Gastroesophageal sphincter (tissue), 4 donors: ENCODE results near the gene TMEM164. TPM values are rescaled to one million over a fixed set of nuclear protein-coding genes. Genes with fewer than 3 reads are reported as not detected.

Source experiments
- ATAC-seq: fragments of 150-250 bp; one replicate; pipeline ENCODE4 v1.9.1; 2016; ENCODE audit warnings: mild to moderate bottlenecking, moderate library complexity
- H3K27ac ChIP-seq, 4 donors: fragments of 200-600 bp; sonication (generic) in 3 of 4; 1 replicate in 3 of 4; 2 replicates in 1 of 4; pipeline ENCODE4 v1.5.1; 2016 to 2019
- H3K27me3 ChIP-seq: fragments of 200-600 bp; sonication (generic); one replicate; pipeline ENCODE4 v1.5.1; 2019
- H3K36me3 ChIP-seq, 2 donors: fragments of 200-600 bp; sonication (generic); one replicate each; pipeline ENCODE4 v1.5.1; 2019; ENCODE audit warnings: control low read depth in 1 of 2
- H3K4me1 ChIP-seq, 3 donors: fragments of 200-600 bp; sonication (generic); 1 replicate in 2 of 3; 2 replicates in 1 of 3; pipeline ENCODE4 v1.5.1; 2016 to 2019; ENCODE audit warnings: control low read depth in 2 of 3
- H3K4me3 ChIP-seq, 2 donors: fragments of 200-600 bp; sonication (generic); one replicate each; pipeline ENCODE4 v1.5.1; 2019; ENCODE audit warnings: mild to moderate bottlenecking in 1 of 2, moderate library complexity in 1 of 2
- H3K9me3 ChIP-seq, 3 donors: fragments of 200-600 bp; sonication (generic); one replicate each; pipeline ENCODE4 v1.5.1; 2017 to 2019; ENCODE audit warnings: control low read depth in 2 of 3
- CTCF ChIP-seq, 4 experiments: fragments of 200-600 bp in 2 of 4; fragments of 450-650 bp in 2 of 4; sonication (generic) in 1 of 4; IDR thresholded peaks; one replicate each; pipeline ENCODE4 v1.5.1; 2017 to 2019; ENCODE audit warnings: antibody characterized with exemption in 4 of 4, mild to moderate bottlenecking in 2 of 4, moderate library complexity in 2 of 4
- EP300 ChIP-seq: sonication (generic); formaldehyde crosslinking; IDR thresholded peaks from one replicate; pipeline ENCODE4 v1.6.1; 2017; ENCODE audit warnings: antibody characterized with exemption, mild to moderate bottlenecking
- POLR2A ChIP-seq, 2 donors: fragments of 450-650 bp; IDR thresholded peaks; one replicate each; pipeline ENCODE4 v1.6.1; 2017; ENCODE audit warnings: antibody characterized with exemption in 2 of 2, mild to moderate bottlenecking in 2 of 2, moderate library complexity in 1 of 2
- POLR2AphosphoS5 ChIP-seq: sonication (generic); formaldehyde crosslinking; IDR thresholded peaks from one replicate; pipeline ENCODE4 v1.6.1; 2017; ENCODE audit warnings: antibody characterized with exemption
- WGBS, 2 donors: methylation state at CpG; one replicate each; pipeline ENCODE4 v1.1.5; 2018; ENCODE audit warnings: low coverage in 1 of 2; 5-methylcytosine and 5-hydroxymethylcytosine counted together
- total RNA-seq, 4 donors: library from RNA; depleted of rRNA; stranded (reverse); fragments of >200 nt; gene quantifications; one replicate each; pipeline ENCODE4 v1.1.0, GENCODE V29; 2016

Gene TMEM164
- total RNA-seq, 4 donors from 2014 or later: 7.8 to 12.9 (median 11.7) TPM

DNA sequence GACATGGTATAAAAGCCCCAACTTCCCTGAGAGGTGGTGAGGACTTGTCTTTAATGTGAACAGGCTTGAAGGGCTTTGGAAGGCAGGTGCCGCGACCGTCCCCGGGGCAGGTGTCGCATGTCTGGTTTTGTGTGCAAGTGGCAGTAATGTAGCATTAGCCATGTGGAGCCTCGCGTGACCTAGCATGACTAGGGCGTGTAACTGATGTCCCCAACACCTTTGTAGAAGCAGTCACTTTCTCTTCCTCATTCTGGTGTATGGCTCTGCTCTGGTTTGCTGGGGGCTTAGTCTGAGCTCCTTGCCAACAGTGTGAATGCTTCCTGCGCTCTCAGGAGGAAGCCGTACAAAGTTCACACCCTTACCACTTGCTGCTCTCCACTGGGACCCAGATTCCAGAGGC lies 169.3 kb downstream of the TMEM164 start:
- no peak overlapping the region for H3K27ac ChIP-seq
- H3K4me1 ChIP-seq: no peaks in the 10 kb centered on the region
- peaks cover 0 to 9% of the 10 kb centered on the region in 2 donors for H3K36me3 ChIP-seq
- no peaks in the 10 kb centered on the region for H3K9me3 ChIP-seq
- 76% methylated on average over 2 of the region's 10 CpGs; no CpG with 5 or more reads in 1 of the 2 donors for WGBS, 2 donors
- H3K4me3 ChIP-seq: no peak overlapping the region
- ATAC-seq: no peak
- H3K27me3 ChIP-seq: no peaks in the 10 kb centered on the region
- TF ChIP-seq EP300 (no peak), CTCF (IDR thresholded peaks at IDR 0.05) (no peak), POLR2A (IDR thresholded peaks at IDR 0.05) (no peak), POLR2AphosphoS5 (no peak)

DNA sequence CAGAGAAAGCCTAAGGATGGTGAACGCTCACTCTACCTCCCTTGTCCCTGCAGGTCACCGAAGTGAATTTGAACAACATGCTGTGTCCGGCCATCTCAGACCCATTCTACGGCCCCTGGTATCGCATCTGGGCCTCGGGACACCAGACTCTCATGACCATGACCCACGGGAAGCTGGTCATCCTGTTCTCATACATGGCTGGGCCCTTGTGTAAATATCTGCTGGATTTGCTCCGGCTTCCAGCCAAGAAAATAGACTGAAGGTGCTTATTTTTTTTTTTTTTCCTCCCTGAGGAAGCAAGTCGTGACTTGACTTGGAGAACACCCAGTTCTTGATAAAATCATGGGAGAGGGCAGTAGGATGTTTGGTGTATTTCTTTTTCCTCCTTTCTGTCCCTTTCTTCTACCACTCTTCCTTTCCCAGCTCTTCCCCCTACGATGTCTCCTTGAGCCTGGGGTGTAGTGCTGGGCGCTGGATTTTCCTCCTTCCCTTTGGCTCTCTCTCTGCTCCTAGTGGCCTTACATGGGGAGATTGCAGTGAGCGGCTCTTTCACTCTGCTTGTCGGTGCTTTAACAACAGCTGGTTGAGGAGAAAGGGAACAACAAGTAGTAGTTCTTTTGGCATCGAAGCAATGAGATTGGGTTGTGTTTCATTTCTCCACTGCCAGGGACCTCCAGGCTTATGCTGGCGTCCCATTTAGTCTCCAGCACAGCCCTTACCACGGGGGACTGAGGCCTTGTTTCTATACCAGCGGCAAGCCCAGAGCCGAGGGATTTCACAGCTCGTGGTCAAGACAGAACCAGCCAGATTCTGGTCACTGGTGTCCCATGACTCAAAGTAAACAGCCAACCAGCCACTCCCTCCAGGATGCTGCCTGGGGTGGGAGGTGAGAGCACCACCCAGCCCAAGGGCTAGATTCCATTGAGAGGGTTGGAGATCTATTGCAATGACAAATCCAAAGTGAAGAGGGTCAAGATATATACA lies 170.6 kb downstream of the TMEM164 start:
- H3K27me3 ChIP-seq: no peaks in the 10 kb centered on the region
- no peak for ATAC-seq
- 74 to 78% methylated on average over 4 to 7 of the region's 19 CpGs for WGBS, 2 donors
- H3K9me3 ChIP-seq: no peaks in the 10 kb centered on the region
- peaks cover 0 to 9% of the 10 kb centered on the region in 2 donors for H3K36me3 ChIP-seq
- H3K4me1 ChIP-seq: no peaks in the 10 kb centered on the region
- no peak overlapping the region for H3K27ac ChIP-seq
- no peak overlapping the region for H3K4me3 ChIP-seq
- TF ChIP-seq CTCF (IDR thresholded peaks at IDR 0.05) (no peak), POLR2A (IDR thresholded peaks at IDR 0.05) (no peak), POLR2AphosphoS5 (no peak), EP300 (no peak)

DNA sequence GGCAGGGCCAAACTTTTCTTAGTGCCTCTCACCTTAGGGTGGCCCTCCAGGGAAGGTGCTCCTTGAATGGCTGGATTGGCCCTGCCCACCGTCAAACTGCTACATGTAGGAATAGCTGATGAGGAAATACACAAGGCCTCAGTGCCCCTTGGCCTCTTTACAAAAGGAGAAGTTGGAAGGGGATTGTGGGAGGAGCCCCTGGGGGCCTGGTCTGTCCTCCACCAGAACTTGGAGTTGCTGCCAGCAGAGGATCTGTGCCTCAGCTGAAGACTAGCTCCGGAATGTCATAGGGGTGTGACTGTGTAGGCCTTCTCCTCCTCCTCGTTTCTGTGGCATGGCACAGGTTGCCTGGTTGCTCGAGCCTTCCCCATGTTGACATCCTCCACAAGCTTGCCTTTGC lies 172.2 kb downstream of the TMEM164 start:
- no peak for ATAC-seq
- no peaks in the 10 kb centered on the region for H3K27me3 ChIP-seq

DNA sequence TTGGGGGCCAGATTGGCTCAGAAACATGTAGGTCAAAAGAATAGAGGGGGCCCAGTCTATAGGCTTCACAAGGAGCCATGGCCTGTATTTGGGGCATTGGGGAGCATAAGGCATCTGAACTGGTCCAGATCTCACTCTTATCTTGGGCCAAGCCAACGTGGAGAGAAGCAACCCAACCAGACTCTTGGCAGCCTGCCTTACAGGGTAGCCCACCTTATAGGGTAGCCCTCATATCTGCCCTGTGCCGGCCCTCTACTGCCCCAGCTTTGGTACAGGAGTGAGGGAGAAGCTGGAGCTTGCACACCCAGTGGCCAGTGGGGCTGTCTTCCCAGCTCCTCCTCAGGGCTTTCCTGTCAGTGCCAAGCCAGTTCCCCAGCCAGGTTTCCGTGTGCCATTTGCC lies 172.8 kb downstream of the TMEM164 start:
- H3K9me3 ChIP-seq: no peaks in the 10 kb centered on the region
- no peak for TF ChIP-seq CTCF (IDR thresholded peaks at IDR 0.05)
- no peak for TF ChIP-seq POLR2A (IDR thresholded peaks at IDR 0.05)
- TF ChIP-seq EP300: no peak
- TF ChIP-seq POLR2AphosphoS5: no peak
- H3K4me3 ChIP-seq: no peak overlapping the region
- no peak overlapping the region for H3K27ac ChIP-seq
- H3K36me3 ChIP-seq: peaks cover 0 to 9% of the 10 kb centered on the region in 2 donors
- H3K4me1 ChIP-seq: no peaks in the 10 kb centered on the region
- no peaks in the 10 kb centered on the region for H3K27me3 ChIP-seq
- no peak for ATAC-seq
- 50% methylated on average over 2 of the region's 3 CpGs; no CpG with 5 or more reads in 1 of the 2 donors for WGBS, 2 donors

More for the DNA sequence above, 172.2 kb downstream of the TMEM164 start:
- H3K36me3 ChIP-seq: peaks cover 0 to 9% of the 10 kb centered on the region in 2 donors
- no peak overlapping the region for H3K27ac ChIP-seq
- H3K4me1 ChIP-seq: no peaks in the 10 kb centered on the region
- 90% methylated on average over 2 of the region's 4 CpGs; no CpG with 5 or more reads in 1 of the 2 donors for WGBS, 2 donors
- no peaks in the 10 kb centered on the region for H3K9me3 ChIP-seq
- no peak overlapping the region for H3K4me3 ChIP-seq
- TF ChIP-seq POLR2A (IDR thresholded peaks at IDR 0.05) (no peak), CTCF (IDR thresholded peaks at IDR 0.05) (no peak), POLR2AphosphoS5 (no peak), EP300 (no peak)
